Measurements from ENCODE around the gene NLGN3.

Gene NLGN3

GRCh38 chrX:71117358-71117757 is 27.3 kb upstream of the NLGN3 start:
- no peak for DNase-seq (ENCODE audit: low read depth)
- TF ChIP-seq CTCF (conservative IDR thresholded peaks at IDR 0.05; ENCODE audit: control insufficient read depth, insufficient read depth, low read depth, low read length), result no peak
- H3K4me3 ChIP-seq (ENCODE audit: control insufficient read depth, low read depth, low read length), result no peak overlapping the region

GRCh38 chrX:71118032-71118984 is 26.3 kb upstream of the NLGN3 start, which contains the start of gene MED12:
MED12 (plus strand) TSS chrX:71118596; CDS start chrX:71118755, 159 bp downstream.
- TF ChIP-seq CTCF (conservative IDR thresholded peaks at IDR 0.05; ENCODE audit: control insufficient read depth, insufficient read depth, low read depth, low read length), result no peak
- H3K4me3 ChIP-seq (ENCODE audit: control insufficient read depth, low read depth, low read length), result peak within 1 kb of the TSS; percentile 65
- DNase-seq (ENCODE audit: low read depth), result peak; percentile 72

GRCh38 chrX:71118985-71119535 is 25.6 kb upstream of the NLGN3 start:
- no peak for TF ChIP-seq CTCF (conservative IDR thresholded peaks at IDR 0.05; ENCODE audit: control insufficient read depth, insufficient read depth, low read depth, low read length)
- H3K4me3 ChIP-seq (ENCODE audit: control insufficient read depth, low read depth, low read length), result peak overlapping the region; percentile 65
- DNase-seq (ENCODE audit: low read depth), result no peak

GRCh38 chrX:71128166-71128833 is 16.3 kb upstream of the NLGN3 start:
- DNase-seq (ENCODE audit: low read depth), result peak; percentile 55
- no peak for TF ChIP-seq CTCF (conservative IDR thresholded peaks at IDR 0.05; ENCODE audit: control insufficient read depth, insufficient read depth, low read depth, low read length)
- H3K4me3 ChIP-seq (ENCODE audit: control insufficient read depth, low read depth, low read length), result no peak overlapping the region

- DNase-seq (ENCODE audit: low read depth), result peak; percentile 53
- TF ChIP-seq CTCF (conservative IDR thresholded peaks at IDR 0.05; ENCODE audit: control insufficient read depth, insufficient read depth, low read depth, low read length), result peak; percentile 74
- H3K4me3 ChIP-seq (ENCODE audit: control insufficient read depth, low read depth, low read length), result no peak overlapping the region
Measured at GRCh38 chrX:71128915-71129765, 15.5 kb upstream of the NLGN3 start.

- DNase-seq (ENCODE audit: low read depth), result no peak
- no peak for TF ChIP-seq CTCF (conservative IDR thresholded peaks at IDR 0.05; ENCODE audit: control insufficient read depth, insufficient read depth, low read depth, low read length)
- no peak overlapping the region for H3K4me3 ChIP-seq (ENCODE audit: control insufficient read depth, low read depth, low read length)
Measured at GRCh38 chrX:71131510-71131909, 13.1 kb upstream of the NLGN3 start.
